NCI-H2029 (cell line): ENCODE results near the gene CCDC90B.
"Not testable (repeated sequence)": the region's sequence is repeated elsewhere in the genome, so short reads cannot be mapped to it uniquely, and the experiment has no call there.

Source experiments
- DNase-seq: peaks from one replicate; lab custom pipeline; 2025; lab: John Stamatoyannopoulos, UW

The CCDC90B gene, protein sequence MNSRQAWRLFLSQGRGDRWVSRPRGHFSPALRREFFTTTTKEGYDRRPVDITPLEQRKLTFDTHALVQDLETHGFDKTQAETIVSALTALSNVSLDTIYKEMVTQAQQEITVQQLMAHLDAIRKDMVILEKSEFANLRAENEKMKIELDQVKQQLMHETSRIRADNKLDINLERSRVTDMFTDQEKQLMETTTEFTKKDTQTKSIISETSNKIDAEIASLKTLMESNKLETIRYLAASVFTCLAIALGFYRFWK

DNA sequence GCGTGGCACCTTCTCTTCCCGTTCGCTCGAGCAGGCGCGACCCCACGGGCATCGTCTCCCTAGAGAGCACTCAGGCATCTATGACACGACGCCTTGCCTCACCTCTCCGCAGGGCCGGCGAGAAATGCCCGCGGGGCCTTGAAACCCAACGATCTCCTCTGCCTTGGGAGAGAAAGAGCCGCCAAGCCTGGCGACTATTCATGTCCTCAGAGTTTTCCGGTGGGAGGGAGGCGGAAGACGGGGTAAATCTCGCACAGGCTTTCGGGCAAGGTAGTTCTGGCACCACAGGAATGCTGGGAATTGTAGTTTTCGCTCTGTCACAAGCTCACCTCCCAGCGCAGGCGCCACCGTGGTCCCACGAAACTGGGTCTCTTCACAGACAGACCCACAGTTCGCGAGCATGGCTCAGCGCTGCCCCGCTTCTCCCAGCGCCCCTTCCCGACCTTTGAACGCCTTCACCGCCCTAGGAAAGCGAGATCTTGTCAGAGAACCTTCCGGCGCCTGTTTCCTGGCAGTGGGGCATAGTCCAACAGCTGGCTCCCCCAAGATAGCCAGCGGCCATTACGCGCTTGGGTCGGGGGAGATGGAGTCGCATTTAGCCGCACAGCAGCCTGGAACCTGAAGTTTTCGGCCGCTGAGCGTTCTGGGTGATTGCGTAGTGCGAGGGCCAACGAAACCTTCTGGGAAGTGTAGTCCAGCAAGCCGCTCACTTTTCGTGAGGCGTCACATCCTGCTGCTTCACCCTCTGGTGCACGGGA lies at the start of gene CCDC90B:
TSS of gene CCDC90B (minus strand) at position 597 of the 758 bp plus-strand sequence. CDS start at position 202, 395 bp downstream.
- DNase-seq, result peak; percentile 95

DNA sequence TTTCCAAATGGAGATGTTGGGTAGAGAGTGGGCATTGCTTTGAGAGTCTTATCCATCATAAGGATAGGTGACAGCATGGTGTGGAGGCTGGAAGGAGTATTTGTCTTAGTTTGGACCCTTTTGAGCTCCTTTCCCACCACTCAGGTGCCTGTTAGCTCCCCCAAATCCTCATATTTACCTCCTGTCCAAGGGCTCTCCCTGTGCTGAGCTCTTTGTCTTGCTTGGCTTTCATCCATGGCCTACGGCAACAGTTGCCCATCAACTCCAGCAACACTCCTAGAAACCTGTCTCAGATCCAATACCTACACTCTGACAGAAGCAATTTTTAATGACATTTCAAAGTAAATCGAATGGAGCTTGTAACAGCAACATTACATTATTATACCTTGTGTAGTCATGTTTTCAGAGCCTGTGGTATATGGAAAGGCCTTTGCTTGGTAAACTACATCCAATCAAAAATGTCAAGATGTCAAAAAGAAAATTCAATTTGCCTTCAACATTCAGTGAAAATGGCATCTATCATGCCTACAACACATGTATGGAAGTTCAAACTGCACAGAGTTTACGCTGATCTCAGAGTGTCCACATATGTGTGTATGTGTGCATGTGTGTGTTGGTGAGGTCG lies 49.4 kb upstream of the CCDC90B start:
- no peak for DNase-seq

DNA sequence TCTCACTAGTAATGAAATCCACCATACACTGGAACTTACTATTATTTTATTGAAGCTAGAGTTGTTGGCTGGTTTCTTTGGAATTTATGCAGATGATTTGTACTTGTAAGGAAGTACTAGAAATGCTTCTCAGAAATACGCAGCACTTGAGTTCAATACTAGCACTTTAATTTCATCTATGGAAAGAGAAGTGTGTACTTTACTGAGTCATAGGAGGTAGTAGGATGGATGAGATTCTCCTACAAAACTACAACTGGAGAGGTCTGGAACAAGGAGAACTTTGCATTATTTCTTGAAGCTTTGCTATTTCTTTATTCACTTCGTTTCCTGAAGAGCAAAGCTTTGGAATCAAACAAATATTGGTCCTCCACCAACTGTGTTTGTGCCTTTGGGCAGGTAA lies 44.1 kb upstream of the CCDC90B start:
- no peak for DNase-seq

DNA sequence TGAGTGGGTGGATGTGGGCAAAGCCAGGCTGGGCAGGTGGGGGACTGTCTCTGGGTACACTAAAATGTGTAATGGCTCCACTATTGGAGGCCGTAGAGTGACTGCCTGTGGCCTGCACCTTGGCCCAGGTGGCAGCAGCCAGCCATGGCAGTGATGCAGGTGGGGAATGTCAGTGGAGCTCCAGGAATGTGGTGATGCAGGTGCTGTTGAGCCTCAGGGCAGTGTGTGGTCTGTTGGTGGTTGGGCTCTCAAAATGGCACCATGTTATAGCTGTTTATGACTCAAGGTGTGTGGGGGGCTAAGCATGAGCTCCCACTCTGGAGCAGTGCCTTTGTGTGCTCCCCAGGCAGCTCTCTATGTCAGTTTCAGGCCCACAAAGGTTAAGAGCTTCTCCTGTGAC lies 40.2 kb upstream of the CCDC90B start:
- no peak for DNase-seq

DNA sequence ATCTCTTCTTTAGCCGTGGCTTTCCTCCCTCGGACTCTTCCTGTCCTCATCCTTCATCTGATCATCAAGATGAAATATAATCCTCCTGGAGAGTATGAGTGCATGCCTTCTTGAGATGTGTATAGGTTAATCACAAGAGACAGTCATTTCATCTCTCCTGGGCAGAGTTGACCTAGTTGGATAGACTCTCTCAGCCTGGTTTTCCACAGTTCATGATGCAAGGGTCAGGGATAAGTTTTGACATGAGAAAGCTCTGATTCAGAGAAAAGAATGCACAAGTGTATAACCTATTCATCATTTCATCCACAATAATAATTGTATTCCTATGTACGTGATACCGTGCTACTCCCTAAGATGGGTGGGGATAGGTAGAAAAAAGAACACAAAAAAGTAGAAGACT lies 33.2 kb upstream of the CCDC90B start:
- no peak for DNase-seq

DNA sequence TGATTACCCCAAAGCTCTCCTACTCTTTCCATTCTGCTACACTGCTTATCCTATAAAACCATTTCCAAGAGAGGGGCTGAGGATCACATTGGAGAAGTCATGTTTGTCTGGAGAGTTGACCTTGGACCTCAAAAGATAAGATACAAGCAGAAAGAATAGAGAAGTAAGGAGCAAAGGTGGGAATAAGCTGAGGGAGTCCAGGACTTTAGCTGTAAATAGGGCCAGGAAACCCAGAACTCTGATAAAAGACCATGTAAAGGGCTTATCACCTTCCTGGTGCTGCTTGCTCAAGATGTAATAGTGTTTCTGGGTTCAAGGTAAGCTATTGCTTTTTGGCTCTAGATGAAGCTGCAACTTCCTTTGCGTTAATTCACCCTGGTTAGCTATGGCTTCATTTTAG lies 32.8 kb upstream of the CCDC90B start:
- no peak for DNase-seq

DNA sequence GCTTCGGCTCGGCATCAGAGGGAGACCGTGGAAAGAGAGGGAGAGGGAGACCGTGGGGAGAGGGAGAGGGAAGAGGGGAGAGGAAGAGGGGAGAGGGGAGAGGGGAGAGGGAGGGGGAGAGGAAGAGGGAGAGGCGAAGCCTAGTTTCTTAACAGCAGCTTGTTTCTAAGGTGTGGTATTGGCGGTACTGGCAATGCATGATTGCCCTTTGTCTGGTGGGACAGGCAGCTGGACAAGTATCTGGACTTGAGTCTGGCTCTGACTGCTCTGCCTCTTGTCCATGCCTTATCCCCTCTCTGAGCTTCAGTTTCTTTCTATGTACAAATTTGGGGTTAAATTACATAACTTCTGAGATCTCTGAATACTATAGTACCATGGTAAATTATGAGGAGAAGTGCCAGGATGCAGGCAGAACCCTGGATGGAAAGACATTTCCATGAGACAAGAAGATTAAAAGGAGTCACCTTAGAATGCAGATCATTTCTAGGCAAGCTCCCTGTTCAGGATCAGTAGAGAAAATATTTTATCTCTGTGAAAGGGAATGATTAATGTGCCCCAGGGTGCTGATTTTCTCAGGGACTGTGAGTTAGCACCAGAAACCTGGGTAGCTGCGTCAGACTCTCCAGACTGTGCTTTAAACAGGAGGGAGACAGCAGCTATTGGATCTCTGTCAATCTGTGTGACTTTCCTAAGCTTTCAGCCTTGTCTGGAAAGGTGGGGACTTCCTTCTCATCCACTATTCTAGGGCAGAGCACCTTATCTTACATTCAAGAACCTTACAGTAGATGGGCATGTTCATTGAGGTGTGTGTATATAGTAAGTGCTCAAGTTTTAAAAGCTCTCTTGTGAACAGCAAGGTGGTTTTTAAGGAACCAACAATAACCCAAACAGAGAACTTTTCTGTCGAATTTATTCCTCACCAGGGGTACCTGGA lies 31.9 kb upstream of the CCDC90B start:
- DNase-seq, result no peak

DNA sequence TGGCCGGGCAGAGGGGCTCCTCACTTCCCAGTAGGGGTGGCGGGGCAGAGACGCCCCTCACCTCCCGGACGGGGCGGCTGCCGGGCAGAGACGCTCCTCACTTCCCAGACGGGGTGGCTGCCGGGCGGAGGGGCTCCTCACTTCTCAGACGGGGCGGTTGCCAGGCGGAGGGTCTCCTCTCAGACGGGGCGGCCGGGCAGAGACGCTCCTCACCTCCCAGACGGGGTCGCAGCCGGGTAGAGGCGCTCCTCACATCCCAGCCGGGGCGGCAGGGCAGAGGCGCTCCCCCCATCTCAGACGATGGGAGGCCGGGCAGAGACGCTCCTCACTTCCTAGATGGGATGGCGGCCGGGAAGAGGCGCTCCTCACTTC lies 30.7 kb upstream of the CCDC90B start:
- DNase-seq, result not testable (repeated sequence)

DNA sequence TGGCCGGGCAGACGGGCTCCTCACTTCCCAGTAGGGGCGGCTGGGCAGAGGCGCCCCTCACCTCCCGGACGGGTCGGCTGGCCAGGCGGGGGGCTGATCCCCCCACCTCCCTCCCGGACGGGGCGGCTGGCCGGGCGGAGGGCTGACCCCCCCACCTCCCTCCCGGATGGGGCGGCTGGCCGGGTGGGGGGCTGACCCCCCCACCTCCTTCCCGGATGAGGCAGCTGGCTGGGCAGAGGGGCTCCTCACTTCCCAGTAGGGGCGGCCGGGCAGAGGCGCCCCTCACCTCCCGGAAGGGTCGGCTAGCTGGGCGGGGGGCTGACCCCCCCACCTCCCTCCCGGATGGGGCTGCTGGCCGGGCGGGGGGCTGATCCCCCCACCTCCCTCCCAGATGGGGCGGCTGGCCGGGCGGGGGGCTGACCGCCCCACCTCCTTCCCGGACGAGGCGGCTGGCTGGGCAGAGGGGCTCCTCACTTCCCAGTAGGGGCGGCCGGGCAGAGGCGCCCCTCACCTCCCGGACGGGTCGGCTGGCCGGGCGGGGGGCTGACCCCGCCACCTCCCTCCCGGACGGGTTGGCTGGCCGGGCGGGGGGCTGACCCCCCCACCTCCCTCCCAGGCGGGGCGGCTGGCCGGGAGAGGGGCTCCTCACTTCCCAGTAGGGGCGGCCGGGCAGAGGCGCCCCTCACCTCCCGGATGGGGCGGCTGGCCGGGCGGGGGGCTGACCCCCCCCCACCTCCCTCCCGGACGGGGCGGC lies 30.2 kb upstream of the CCDC90B start:
- not testable (repeated sequence) for DNase-seq

DNA sequence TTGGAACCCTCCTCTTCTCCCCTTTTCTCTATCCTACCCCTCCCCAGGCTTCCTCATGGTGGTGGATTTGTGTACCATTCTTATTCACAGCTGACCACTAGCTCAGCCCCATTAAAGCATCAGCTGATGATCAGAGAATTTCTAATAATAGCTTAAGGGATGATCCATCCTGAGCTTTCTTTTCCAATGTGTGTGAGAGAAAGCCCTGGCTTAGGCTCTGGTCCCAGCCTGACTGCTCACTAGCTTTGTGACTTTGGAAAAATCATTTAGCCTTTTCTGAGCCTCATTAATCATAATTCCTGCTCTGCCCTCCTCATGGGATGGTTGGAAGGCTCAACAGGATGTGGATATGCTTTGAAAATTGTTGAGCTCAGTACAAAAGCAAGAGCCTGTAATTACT lies 26.3 kb upstream of the CCDC90B start:
- DNase-seq, result no peak

DNA sequence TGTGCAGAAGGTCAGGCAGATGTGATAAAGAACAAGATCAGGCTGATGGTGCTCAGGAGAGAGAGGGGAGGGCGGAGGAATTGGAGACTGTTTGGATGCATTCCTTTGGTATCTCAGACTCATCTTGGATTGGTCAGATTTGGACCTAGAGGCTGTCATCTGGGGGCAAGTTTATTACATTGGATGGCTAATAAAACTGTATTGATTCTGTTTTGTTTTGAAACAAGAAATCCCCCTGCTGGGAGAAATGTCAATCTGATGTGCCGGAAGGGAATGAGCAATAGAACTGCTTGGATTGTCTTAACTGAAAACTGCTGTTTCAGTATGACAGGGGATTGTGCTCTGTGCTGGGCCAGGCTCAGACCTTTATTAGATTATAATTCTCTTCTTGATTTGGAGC lies 25.5 kb upstream of the CCDC90B start:
- no peak for DNase-seq

DNA sequence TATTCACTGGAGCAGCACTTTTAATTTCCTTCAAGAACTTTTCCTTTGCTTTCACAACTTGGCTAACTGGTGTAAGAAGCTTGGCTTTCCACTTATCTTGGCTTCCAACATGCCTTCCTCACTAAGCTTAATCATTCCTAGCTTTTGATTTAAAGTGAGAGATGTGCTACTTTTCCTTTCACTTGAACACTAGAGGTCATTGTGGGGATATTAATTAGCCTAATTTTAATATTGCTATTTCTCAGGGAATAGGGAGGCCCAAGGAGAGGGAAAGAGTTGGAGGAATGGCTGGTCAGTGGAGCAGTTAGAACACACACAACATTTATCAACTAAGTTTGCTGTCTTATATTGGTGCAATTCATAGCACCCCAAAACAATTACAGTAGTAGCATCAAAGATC lies 24.6 kb upstream of the CCDC90B start:
- no peak for DNase-seq

DNA sequence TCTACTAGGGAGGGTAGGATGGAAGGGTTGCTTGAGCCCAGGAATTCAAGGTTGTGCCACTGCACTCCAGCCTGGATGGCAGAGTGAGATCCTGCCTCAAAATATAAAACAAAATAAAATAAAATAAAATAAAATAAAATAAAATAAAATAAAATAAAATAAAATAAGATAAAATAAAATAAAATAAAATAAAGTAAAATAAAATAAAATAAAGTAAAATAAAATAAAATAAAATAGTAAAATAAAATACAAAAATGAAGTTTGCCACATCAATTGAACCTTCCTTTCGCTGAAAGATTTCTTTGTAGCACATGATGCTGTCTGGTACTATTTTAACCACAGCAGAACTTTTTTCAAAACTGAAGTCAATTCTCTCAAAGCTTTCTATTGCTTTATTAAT lies 22.4 kb upstream of the CCDC90B start:
- DNase-seq, result not testable (repeated sequence)

DNA sequence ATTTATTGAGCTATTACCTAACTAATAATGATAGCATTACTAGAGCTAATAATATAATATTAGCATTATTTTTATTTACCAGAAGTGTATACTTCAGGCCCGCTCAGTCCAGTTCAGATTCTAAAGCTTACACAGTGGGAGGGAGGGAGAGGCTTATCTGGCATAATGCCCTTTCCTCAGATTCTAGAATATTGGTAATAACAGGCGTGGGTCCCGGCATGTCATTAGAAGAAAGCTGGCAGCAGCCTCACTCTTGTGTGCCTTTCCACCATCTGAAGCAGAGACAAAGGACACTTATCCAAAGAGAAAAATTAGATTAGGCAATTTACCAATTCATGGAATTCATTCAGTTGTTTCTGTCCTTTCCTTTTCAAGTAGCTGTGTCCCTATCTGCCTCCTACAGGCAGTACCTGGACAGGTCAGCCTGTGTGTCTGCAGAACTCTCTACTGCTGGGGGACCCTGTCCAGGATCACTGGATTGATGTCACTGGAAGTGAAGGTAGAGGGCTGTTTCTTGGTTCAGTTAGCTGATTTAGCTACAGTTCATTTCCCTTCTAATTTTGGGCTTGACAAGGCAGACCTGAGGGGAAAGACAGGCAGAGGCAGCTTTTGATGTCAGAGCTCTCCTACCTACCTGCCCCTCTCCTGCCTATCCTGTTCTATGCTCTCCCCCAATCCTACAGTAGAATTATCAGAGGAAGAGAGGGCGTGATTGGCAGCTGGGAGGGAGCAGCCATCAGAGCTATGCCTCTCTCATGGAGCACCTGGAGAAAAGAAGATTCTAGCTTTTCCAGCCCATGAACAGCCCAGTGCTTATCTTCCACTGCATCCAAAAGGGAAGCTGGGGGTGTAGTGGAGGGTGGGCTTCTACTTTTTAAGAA lies 20.3 kb upstream of the CCDC90B start:
- DNase-seq, result no peak

DNA sequence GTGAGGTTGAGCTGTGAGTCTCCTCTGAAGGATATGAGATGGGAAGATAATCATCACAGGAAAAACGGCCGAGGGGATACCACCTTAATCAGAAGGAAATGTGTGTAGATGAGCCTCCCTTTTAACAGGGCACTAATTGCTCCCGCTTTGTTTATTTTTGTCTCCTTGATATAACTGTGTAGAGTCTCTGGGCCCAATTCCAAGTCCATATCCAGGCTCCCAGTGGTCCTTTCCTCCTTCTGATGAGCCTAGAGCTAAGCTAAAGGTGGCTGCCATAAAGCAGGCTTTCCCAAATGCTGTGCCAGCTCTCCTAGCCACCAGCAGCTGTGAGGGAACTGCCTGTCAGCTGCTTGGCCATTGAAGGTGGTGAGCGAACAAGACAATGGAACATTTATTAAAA lies 17.1 kb upstream of the CCDC90B start:
- no peak for DNase-seq

DNA sequence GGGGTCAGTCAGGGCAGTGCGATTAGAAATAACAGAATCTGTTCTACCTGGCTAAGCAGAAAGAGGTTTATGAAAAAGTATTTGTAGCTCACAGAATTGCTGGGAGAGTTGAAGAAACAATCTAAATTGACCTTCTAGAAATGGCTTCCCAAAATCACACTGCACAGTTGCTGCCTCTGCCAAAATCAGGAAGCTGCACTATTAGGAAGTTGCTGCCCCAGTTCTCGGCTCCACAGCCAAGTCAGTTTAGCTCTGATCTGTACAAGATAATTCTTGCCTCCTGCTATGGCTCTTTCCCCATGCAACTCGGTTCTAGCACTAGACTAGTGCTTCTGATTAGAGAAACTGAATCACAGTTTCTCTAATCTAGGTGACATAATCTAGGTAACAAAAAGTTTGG lies 16.0 kb upstream of the CCDC90B start:
- DNase-seq, result no peak

DNA sequence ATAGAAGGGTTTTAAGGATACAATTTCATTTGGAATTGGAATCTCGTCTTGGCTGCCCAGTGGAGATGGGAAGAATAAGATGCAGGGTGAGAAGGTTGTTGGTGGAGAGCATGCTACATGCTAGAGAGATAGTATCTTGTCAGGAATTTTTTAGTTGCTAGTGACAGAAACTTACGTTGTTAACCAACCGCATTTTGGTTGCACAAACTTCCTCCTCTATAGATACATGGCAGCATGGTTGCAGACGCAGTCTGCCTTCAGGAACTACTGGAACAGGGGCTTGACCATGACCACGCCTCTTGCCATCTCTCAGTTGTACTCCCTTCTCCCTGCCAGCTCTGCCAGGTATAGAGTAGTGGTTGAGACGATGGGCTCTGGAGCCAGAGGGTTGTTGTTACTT lies 13.5 kb upstream of the CCDC90B start:
- DNase-seq, result no peak

DNA sequence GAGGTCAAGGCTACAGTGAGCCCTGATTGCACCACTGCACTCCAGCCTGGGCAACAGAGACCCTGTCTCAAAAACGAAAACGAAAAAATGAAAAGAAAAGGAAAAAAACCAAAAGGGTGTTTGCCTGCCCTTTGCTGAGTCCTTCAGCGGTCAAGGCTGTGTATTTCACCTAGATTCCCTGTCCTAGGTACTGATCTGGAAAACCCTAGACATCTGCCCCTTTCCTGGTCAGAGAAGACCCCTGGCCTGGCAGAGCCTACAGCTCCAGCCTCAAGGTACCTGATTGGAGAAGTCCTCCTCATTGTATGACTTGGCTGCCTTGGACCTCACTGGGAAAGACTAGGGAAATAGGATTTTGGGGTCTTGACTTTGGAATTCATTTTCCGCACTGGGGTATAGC lies 8.0 kb upstream of the CCDC90B start:
- no peak for DNase-seq

DNA sequence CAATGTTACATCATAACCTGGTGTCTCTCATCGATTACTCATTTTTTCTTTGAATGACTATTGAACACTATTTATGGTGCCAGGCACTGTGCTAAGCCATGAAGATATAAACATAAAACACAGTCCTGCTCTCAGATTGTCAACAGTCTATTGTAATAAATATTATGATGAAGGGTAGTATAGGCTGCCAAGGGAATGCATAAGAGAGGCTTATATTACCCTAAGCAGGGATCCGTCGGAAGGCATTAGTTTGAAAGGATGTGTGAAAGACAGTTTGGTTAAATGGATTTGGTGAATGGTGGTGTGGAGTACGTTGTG lies 7.2 kb upstream of the CCDC90B start:
- no peak for DNase-seq

DNA sequence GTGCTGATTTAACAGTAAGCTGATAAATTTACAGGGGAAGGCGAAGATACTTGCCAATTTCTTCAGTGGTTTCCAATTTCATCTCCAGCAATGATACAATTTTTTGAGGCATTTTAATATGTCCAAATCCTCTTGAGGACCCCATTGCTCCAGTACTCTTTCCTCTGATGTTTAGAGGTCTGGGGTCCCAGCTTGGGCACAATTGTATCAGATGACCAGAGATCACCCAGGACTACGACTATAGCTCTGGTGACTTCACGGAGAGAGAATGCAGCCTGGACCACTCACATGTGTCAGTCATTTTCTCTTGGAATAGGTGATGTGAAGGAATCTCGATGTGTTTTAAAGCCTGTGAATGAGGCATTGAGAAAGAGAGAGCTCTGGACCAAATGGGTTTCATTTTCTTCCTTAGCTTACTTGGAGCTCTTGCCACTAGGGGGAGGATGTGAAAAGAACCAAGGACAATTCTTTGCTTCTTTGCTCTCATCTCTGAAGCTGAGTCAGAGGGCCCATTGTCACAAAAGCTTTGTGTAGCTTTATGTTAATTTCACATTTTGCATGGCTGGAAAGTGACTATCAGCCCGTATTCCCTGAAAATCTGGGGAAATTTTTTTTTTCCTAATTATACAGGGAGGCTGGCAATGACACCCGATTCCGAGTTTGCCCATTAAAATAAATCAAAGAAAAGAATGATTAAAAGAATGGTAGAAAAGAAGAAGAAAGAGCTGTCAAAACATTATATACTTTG lies 6.7 kb upstream of the CCDC90B start:
- no peak for DNase-seq
